H9 (cell line): Measurements from ENCODE around the gene TSHZ1. TPM values are rescaled to one million over a fixed set of nuclear protein-coding genes. Genes with fewer than 3 reads are reported as not detected.

Experiments used
- DNase-seq: peaks from one replicate; pipeline ENCODE4 v3.0.0-alpha.2; 2017
- H2AFZ ChIP-seq: one replicate; pipeline ENCODE4 v1.6.1; 2013; ENCODE audit warnings: mild to moderate bottlenecking, low read length, control low read depth, moderate library complexity
- H2AK5ac ChIP-seq: 2 replicates; pipeline ENCODE4 v1.6.1; 2013; ENCODE audit warnings: low read length, control low read depth, mixed read lengths; ENCODE audit not compliant: insufficient read length
- H2BK120ac ChIP-seq: one replicate; pipeline ENCODE4 v1.6.1; 2013; ENCODE audit warnings: low read depth, mild to moderate bottlenecking, low read length, control low read depth, inconsistent platforms; ENCODE audit not compliant: poor library complexity, severe bottlenecking
- H2BK12ac ChIP-seq: 2 replicates; pipeline ENCODE4 v1.6.1; 2013; ENCODE audit warnings: low read length, control low read depth, mixed read lengths, low read depth; ENCODE audit not compliant: insufficient read length
- H2BK15ac ChIP-seq: 2 replicates; pipeline ENCODE4 v1.6.1; 2013; ENCODE audit warnings: low read depth, low read length, control low read depth
- H2BK20ac ChIP-seq: one replicate; pipeline ENCODE4 v1.6.1; 2013; ENCODE audit warnings: low read depth, mild to moderate bottlenecking, low read length, control low read depth, inconsistent platforms; ENCODE audit not compliant: poor library complexity, severe bottlenecking
- H2BK5ac ChIP-seq: 2 replicates; pipeline ENCODE4 v1.6.1; 2013; ENCODE audit warnings: low read length, control low read depth, mixed read lengths; ENCODE audit not compliant: insufficient read length
- H3K14ac ChIP-seq: 2 replicates; pipeline ENCODE4 v1.6.1; 2013; ENCODE audit warnings: low read length, control low read depth; ENCODE audit not compliant: insufficient read depth
- H3K18ac ChIP-seq: 2 replicates; pipeline ENCODE4 v1.6.1; 2013; ENCODE audit warnings: low read depth, mild to moderate bottlenecking, mixed read lengths, low read length, control low read depth; ENCODE audit not compliant: insufficient read length
- H3K23ac ChIP-seq: 2 replicates; pipeline ENCODE4 v1.6.1; 2013; ENCODE audit warnings: low read length, control low read depth, mixed read lengths, low read depth; ENCODE audit not compliant: insufficient read length
- H3K23me2 ChIP-seq: 2 replicates; pipeline ENCODE4 v1.6.1; 2013; ENCODE audit warnings: low read depth, mild to moderate bottlenecking, mixed read lengths, low read length, control low read depth; ENCODE audit not compliant: insufficient read length, poor library complexity, severe bottlenecking
- H3K27ac ChIP-seq: 2 replicates; pipeline ENCODE4 v1.5.1; 2013; ENCODE audit warnings: low read length, control low read depth, mixed read lengths, low read depth; ENCODE audit not compliant: insufficient read length
- H3K27me3 ChIP-seq: 2 replicates; pipeline ENCODE4 v1.6.1; 2013; ENCODE audit warnings: low read length, control low read depth, inconsistent platforms; ENCODE audit not compliant: insufficient read depth
- H3K4ac ChIP-seq: 2 replicates; pipeline ENCODE4 v1.6.1; 2013; ENCODE audit warnings: low read depth, mild to moderate bottlenecking, control low read depth, inconsistent platforms, low read length, moderate library complexity
- H3K4me1 ChIP-seq: 2 replicates; pipeline ENCODE4 v1.6.1; 2013; ENCODE audit warnings: low read length, control low read depth, inconsistent platforms; ENCODE audit not compliant: insufficient read depth
- H3K4me2 ChIP-seq: 2 replicates; pipeline ENCODE4 v1.6.1; 2013; ENCODE audit warnings: low read length, control low read depth, mixed read lengths; ENCODE audit not compliant: insufficient read length, insufficient read depth
- H3K56ac ChIP-seq: 2 replicates; pipeline ENCODE4 v1.6.1; 2013; ENCODE audit warnings: low read depth, mild to moderate bottlenecking, mixed read lengths, low read length, control low read depth; ENCODE audit not compliant: insufficient read length
- H3K79me1 ChIP-seq: 2 replicates; pipeline ENCODE4 v1.6.1; 2013; ENCODE audit warnings: low read depth, mild to moderate bottlenecking, moderate library complexity, low read length, control low read depth, inconsistent platforms; ENCODE audit not compliant: insufficient read depth, poor library complexity, severe bottlenecking
- H3K79me2 ChIP-seq: 2 replicates; pipeline ENCODE4 v1.6.1; 2013; ENCODE audit warnings: low read length, control low read depth, inconsistent platforms; ENCODE audit not compliant: insufficient read depth
- H3K9ac ChIP-seq: 2 replicates; pipeline ENCODE4 v1.6.1; 2013; ENCODE audit warnings: low read length, control low read depth, mixed read lengths; ENCODE audit not compliant: insufficient read length; ENCODE audit errors: extremely low read depth
- H3K9me3 ChIP-seq: one replicate; pipeline ENCODE4 v1.6.1; 2013; ENCODE audit warnings: low read depth, low read length, inconsistent platforms; ENCODE audit not compliant: control insufficient read depth
- H3T11ph ChIP-seq: one replicate; pipeline ENCODE4 v1.6.1; 2013; ENCODE audit warnings: mild to moderate bottlenecking, low read length, control low read depth, inconsistent platforms
- H4K20me1 ChIP-seq: one replicate; pipeline ENCODE4 v1.6.1; 2013; ENCODE audit not compliant: control insufficient read depth, insufficient read length, insufficient read depth
- H4K5ac ChIP-seq: 2 replicates; pipeline ENCODE4 v1.6.1; 2013; ENCODE audit warnings: low read depth, mild to moderate bottlenecking, mixed read lengths, low read length, control low read depth; ENCODE audit not compliant: insufficient read length
- H4K8ac ChIP-seq: replicated peaks from 2 replicates; pipeline ENCODE4 v1.6.1; 2013; ENCODE audit warnings: low read length, control low read depth, mixed read lengths, low read depth; ENCODE audit not compliant: insufficient read length
- H4K91ac ChIP-seq: 2 replicates; pipeline ENCODE4 v1.6.1; 2013; ENCODE audit warnings: low read depth, mild to moderate bottlenecking, moderate library complexity, mixed read lengths, low read length, control low read depth; ENCODE audit not compliant: insufficient read length
- H3K27ac Mint-ChIP-seq, 3 experiments: 2 replicates in 2 of 3; 3 replicates in 1 of 3; pipeline ENCODE4 v1.8.0; 2020 to 2021; ENCODE audit warnings: mixed read lengths in 3 of 3, mild to moderate bottlenecking in 1 of 3, moderate library complexity in 1 of 3
- H3K27me3 Mint-ChIP-seq: 2 replicates; pipeline ENCODE4 v1.8.0; 2021; ENCODE audit warnings: low read depth, mild to moderate bottlenecking, moderate library complexity, mixed read lengths
- H3K36me3 Mint-ChIP-seq, 3 experiments: 2 replicates in 2 of 3; 3 replicates in 1 of 3; pipeline ENCODE4 v1.8.0; 2020 to 2021; ENCODE audit warnings: low read depth in 3 of 3, mixed read lengths in 3 of 3; ENCODE audit not compliant: insufficient read depth in 1 of 3
- H3K4me1 Mint-ChIP-seq, 2 experiments: 2 replicates each; pipeline ENCODE4 v1.8.0; 2020; ENCODE audit warnings: mixed read lengths in 2 of 2
- H3K4me3 Mint-ChIP-seq, 2 experiments: 2 replicates in 1 of 2; 3 replicates in 1 of 2; pipeline ENCODE4 v1.8.0; 2020 to 2021; ENCODE audit warnings: mild to moderate bottlenecking in 2 of 2, mixed read lengths in 2 of 2, moderate library complexity in 1 of 2
- H3K9me3 Mint-ChIP-seq, 2 experiments: 2 replicates in 1 of 2; 3 replicates in 1 of 2; pipeline ENCODE4 v1.8.0; 2020; ENCODE audit warnings: mild to moderate bottlenecking in 2 of 2, mixed read lengths in 2 of 2, moderate library complexity in 1 of 2
- CTCF ChIP-seq: fragments of 200-600 bp; sonication (generic); conservative IDR thresholded peaks from 3 replicates; pipeline ENCODE4 v1.8.0; 2021; ENCODE audit warnings: antibody characterized with exemption, mild to moderate bottlenecking
- WGBS: extraction: QIAGEN DNeasy Blood & Tissue Kit; methylation state at CpG from one replicate; pipeline ENCODE4 v1.1.7; 2013; ENCODE audit warnings: missing lambda C conversion rate, low lambda C conversion rate, mixed read lengths; ENCODE audit not compliant: insufficient read length; ENCODE audit errors: extremely low coverage; 5-methylcytosine and 5-hydroxymethylcytosine counted together
- total RNA-seq: library from RNA; stranded (reverse); gene quantifications from 2 replicates; pipeline ENCODE4 v1.2.1, GENCODE V29; 2021

TSHZ1 gene
- total RNA-seq, 1 experiment from 2014 or later, result 0.15 TPM

GRCh38 chr18:75249175-75249518 lies 38.5 kb downstream of the TSHZ1 start:
- no peak overlapping the region for H3T11ph ChIP-seq
- no peaks in the 10 kb centered on the region for H4K20me1 ChIP-seq
- no peak overlapping the region for H2BK120ac ChIP-seq
- H3K79me2 ChIP-seq, result no peaks in the 10 kb centered on the region
- H2BK5ac ChIP-seq, result no peak overlapping the region
- no peak overlapping the region for H3K18ac ChIP-seq
- no peak overlapping the region for H2AK5ac ChIP-seq
- no peaks in the 10 kb centered on the region for H3K79me1 ChIP-seq
- WGBS, result no CpG with 5 or more reads among the region's 9 CpGs
- no peak overlapping the region for H2BK15ac ChIP-seq
- H3K4me2 ChIP-seq, result no peak overlapping the region
- H2BK20ac ChIP-seq, result no peak overlapping the region
- H3K27ac ChIP-seq, result no peak overlapping the region
- no peak for DNase-seq
- H3K23ac ChIP-seq, result no peak overlapping the region
- H3K4me1 ChIP-seq, result no peaks in the 10 kb centered on the region
- no peak overlapping the region for H4K5ac ChIP-seq
- H4K8ac ChIP-seq, result no peak overlapping the region
- TF ChIP-seq CTCF, result no peak
- H3K9ac ChIP-seq, result no peak overlapping the region
- no peaks in the 10 kb centered on the region for H3K9me3 ChIP-seq
- Mint-ChIP-seq H3K27ac (no peak overlapping the region), H3K27me3 (no peaks in the 10 kb centered on the region), H3K9me3 (no peaks in the 10 kb centered on the region; a peak in 1 of 5 replicates), H3K4me3 (no peak overlapping the region), H3K36me3 (no peaks in the 10 kb centered on the region), H3K4me1 (no peaks in the 10 kb centered on the region)
- no peaks in the 10 kb centered on the region for H3K23me2 ChIP-seq
- H2AFZ ChIP-seq, result no peak overlapping the region
- no peaks in the 10 kb centered on the region for H3K27me3 ChIP-seq
- no peak overlapping the region for H2BK12ac ChIP-seq
- H3K56ac ChIP-seq, result no peak overlapping the region
- no peak overlapping the region for H4K91ac ChIP-seq
- no peak overlapping the region for H3K14ac ChIP-seq
- no peak overlapping the region for H3K4ac ChIP-seq
